ENCODE measurements around the gene MAPK8IP1. TPM values are rescaled to one million over a fixed set of nuclear protein-coding genes. Genes with fewer than 3 reads are reported as not detected.
"Not testable (repeated sequence)": the region's sequence is repeated elsewhere in the genome, so short reads cannot be mapped to it uniquely, and the experiment has no call there.

The MAPK8IP1 gene
- total RNA-seq, 1 experiment from 2014 or later = 3.0 TPM

DNA sequence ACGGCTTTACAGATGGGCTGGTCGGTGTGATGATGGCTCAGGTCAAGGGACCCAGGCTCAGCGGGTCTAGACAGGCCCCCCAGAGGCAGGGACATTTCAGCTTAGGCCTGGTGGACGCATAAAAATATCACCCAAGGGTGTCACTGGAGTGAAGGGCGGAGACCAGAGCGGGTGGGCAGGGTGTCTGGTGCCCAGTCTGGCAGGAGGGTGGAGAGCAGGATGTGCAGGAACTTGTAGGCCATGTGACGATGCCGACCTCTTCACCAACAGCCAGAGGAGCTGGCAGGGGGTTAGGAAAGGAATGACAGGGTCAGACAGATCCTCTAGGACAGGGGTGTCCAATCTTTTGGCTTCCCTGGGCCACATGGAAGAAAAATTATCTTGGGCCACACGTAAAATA, 4.5 kb downstream of the MAPK8IP1 start:
- no peak for DNase-seq (ENCODE audit: low read depth)

DNA sequence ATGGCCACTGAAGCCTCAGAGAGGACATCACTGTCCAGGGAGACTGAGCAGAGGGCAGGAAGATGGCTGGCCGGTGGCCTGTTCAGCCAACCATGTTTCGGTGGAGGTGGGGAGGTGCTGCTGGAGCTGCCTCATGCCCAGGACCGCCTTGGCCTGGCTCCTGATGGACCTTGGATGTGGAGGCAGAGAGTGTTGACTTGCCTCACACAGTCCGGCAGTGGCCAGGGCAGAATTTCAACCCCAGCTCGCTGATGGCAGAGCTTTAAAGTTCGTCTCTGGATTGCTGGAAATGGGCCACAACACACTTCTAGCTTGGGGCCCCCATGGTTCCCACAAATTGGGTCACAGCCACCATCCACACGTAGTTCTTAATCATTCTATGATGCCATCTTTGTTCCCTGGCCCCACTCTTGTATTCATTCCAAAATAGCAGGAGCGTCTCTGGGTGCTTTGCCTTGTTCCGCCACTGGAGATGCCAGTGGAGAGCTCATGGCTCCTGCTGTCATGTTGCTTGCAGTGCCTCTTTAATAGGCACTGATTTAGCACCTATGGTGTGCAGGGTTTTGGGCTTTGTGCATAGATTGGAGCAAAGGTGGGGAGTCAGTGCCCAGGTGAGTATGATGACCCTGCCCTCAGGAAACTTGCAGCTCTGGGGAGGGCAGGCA, 5.6 kb downstream of the MAPK8IP1 start:
- no peak for DNase-seq (ENCODE audit: low read depth)

DNA sequence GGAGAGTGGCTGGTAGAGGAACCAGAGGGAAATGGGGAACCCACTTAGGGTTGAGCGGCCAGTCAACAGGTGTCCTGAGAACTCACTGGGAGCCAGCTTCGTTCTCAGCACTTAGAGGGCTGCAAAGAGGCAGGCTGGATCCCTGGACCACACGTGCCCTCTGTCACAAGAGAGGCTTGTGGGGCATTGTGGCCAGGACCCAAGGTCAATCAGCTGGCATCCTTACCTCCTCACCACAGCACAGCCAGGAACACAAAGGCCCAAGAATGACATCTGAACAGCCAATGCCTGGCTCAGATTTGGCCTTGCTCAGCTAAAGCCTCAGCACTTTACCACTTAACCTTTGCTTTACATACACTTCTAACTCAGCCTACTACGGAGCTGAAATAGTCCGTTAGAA, 7.4 kb downstream of the MAPK8IP1 start:
- no peak for DNase-seq (ENCODE audit: low read depth)

DNA sequence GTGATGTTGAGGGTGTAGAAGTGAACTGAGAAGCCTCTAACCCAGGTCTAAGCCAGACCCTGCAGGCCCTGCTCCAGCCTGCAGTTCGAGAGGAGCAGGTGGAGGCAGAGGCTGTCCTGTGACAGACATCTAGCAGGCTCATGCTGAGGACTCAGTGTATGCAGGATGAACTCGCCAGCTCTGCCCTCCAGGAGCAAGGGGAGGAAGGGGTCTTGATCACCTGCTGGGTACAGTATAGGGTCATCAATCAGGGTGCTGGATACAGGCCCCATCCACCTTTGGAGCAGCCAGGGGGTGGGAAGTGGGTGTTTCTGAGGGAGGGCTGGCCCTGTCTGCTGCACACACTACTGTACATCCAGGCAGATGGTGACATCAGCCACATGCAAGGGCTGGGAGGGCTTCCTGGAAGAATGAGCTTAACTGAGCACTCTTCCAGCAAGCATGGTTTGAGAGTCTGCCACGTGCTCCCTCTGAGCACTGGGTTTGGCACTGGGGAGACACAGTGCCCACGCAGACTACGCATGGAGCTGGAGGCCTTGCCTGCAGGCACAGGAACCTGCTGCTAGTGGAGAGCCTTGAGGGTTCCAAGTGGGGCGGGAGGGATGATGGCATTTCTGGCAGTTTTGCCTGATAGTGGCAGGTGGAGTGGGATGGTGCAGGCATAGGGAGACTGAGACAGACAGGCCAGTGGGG, 9.2 kb downstream of the MAPK8IP1 start:
- no peak for DNase-seq (ENCODE audit: low read depth)

DNA sequence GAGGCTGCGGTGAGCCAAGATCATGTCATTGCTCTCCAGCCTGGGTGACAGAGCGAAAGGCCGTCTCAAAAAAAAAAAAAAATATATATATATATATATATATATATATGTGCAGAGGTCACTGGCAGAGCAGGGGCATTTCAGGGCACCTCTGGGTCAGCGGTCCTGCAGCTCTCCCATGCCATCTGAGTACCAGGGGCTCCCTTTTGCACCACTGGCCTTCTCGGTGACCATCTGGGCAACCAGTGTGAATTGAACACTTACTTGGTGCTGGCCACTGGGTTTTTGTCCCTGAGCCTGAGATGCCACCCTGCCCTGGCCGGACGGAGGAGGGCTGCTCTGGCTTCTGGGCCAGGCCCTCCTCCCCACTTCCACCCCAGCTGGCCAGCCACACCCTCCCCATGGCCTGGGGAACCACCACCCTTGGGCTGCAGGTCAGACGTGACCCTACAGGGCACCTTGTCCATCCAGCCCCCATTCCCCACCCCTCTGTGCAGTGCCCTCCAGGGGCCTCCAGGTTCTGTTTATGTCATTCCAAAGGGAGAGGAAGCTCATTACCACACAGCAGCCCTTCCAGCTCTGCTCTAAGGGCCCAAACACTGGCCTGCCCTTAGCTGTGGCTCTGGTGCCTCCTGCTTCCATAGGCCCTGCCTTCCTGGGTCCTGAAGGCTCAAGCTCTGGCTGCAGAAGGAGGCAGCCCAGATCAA, 10.3 kb downstream of the MAPK8IP1 start:
- no peak for DNase-seq (ENCODE audit: low read depth)

DNA sequence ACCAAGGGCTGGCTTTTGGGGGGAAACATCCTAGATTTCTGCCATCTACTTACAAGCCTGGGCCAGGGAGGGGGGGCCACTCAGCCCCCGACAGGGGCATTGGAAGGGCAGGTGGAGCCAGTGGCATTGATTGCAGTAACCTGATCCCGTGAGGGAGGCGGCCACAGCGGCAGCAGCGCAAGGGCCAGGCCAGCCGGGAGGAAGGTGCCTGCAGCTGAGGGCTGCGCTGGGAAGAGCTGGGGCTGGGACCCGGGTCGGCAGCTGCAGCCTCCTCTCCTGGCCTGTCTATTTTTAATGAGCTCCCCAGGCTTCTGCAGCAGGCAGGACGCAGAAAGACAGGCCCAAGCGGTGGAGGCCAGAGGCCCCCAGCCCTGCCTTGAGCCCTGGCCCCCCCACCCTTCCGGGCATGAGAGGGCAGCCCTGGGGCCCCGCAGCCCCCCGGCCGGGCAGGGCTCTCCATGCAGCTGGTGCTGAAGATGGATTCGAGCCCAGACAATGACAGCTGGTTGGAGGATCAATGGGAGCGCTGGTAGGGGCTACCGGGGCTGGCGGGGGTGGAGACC, 11.1 kb downstream of the MAPK8IP1 start:
- DNase-seq (ENCODE audit: low read depth) = no peak

DNA sequence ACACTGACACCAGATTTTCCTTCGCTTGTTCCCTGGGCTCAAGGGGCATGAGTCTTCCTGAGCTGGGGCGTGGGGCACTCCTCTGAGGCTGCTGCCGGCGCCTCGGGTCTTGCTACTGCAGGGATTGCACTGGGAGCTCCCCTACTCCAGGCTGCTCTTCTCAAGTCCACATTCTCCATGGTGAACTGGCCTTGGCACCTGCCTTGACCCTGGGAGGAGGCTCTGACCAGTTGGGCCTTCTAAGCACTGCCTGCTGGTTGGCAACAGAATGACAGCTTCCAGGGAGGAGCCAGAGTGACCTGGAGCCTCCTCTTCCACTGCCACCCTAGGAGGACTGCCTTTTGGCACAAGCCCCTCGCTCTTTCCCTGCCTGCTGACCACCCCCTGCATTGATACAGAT, 12.1 kb downstream of the MAPK8IP1 start:
- no peak for DNase-seq (ENCODE audit: low read depth)

DNA sequence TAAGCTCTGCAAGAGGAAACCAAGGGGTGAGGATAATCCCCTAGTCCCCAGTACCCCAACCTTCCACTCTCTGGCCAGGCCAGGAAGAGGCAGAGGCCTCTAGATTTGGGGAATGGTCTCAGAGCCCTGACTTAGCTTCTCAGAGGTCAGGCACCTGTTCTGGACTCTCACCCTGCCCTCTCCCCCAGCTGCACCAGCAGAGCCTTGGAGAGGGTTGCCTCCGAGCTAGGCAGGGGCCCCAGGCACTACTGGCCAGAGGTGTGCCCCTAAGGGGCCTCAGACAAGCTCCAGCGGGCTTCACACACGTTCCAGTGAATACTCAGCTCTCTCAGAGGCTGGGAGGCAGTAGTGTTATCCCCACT, 13.6 kb downstream of the MAPK8IP1 start:
- DNase-seq (ENCODE audit: low read depth) = no peak

DNA sequence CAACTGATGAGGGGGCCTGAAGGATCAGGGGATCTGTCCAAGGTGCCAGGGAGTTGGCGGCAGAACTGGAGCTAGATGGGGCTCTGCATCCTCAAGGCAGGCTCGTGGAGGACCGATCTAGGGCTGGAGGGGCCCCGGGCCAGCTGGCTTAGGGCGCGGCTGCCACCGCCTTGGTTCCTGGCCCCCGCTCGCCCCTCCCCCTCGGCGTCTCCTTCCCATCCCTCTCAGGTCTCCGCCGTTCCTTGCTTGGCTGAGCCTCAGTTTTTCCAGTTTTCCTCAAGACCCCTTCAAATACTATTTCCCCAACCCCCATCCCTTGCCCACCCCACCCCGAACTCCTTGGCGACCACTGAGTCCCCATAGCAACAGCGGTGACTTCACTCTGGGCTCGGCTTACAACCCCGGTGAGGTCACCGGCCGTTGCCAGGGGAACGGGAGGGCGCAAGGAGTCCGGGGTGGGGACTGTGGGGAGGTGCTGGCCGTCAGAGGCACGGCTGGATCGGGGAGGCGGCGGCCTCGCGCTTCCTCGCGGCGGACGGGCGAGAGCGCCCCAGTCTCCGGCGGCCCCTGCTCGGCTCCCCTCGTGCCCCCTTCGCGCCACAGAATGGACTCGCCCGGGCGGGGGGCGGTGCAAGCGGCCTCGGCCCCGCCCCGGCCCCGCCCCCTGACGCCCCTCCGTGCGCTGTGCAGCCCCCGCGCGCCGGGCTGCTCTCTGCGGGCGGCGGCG, 14.2 kb downstream of the MAPK8IP1 start:
- DNase-seq (ENCODE audit: low read depth) = peak; percentile 81

DNA sequence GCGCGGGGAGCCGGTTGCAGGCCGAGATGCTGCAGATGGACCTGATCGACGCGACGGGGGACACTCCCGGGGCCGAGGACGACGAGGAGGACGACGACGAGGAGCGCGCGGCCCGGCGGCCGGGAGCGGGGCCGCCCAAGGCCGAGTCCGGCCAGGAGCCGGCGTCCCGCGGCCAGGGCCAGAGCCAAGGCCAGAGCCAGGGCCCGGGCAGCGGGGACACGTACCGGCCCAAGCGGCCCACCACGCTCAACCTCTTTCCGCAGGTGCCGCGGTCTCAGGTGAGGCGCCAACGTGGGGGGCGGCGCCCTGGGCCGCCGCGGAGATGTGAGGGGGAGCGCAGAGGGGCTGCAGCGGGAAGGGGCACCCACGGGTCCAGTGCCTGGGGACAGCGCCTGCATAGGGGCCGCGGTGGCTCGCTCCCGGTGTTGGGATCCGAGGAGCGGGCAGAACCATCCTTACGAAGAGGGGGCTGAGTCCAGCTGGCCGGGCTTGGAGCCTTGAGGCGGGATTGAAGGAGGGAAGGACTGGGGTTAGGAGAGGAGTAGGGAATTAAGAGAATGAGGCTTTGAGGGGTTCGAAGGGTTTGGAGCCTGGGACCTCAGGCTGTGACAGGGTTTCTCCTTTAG, 14.8 kb downstream of the MAPK8IP1 start:
- peak; percentile 13 for DNase-seq (ENCODE audit: low read depth)

DNA sequence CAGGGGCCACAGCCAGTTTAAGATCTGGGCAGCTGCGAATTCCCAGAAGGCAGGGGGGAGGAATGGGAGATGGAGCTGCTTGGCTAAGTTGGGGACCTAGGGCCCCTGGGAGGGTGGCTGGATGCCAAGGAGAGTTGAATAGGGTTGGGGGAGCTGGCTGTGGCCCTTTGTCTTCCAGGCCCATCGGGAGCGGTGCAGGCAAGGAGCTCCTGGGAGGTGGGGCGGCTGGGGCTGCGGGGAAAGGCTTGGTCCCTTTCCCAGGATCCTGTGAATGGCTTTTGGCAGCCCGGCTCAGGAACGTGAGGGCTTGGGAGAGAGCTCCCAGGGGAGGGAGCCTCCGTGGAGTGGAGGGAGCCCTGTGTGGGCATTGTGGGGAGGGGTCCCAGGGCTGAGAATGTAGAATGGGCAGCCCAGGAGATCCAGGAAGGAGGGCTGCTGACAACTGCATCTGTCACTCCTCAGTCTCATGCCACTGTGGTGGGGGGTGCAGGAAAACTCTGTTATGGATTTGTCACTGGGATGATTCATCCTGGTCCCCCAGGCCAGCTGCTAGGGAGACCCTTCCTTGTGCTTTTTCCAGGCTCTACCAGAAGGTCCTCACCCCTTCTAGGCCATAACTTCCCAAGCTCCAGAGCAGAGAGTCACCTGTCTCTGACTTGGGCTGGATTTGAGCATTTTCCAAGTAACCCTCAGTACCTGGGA, 15.6 kb downstream of the MAPK8IP1 start:
- no peak for DNase-seq (ENCODE audit: low read depth)

DNA sequence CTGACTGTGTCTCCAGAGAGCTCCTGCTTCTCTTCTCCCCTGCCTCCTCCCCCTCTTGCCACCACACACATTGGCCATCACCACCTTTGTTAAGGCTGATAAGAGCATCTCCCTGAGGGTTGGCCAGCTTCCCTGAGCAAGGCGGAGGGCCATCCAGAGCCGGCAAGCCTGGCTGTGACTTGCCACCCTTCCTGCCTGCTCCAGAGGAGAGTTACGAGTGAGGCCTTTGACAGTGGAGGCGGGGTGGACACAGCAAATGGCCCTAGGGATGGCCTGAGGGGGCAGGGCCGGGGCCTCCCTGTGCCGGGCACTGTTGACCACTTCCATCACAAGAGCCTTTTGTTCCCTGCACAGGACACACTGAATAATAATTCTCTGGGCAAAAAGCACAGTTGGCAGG, 16.2 kb downstream of the MAPK8IP1 start:
- no peak for DNase-seq (ENCODE audit: low read depth)

DNA sequence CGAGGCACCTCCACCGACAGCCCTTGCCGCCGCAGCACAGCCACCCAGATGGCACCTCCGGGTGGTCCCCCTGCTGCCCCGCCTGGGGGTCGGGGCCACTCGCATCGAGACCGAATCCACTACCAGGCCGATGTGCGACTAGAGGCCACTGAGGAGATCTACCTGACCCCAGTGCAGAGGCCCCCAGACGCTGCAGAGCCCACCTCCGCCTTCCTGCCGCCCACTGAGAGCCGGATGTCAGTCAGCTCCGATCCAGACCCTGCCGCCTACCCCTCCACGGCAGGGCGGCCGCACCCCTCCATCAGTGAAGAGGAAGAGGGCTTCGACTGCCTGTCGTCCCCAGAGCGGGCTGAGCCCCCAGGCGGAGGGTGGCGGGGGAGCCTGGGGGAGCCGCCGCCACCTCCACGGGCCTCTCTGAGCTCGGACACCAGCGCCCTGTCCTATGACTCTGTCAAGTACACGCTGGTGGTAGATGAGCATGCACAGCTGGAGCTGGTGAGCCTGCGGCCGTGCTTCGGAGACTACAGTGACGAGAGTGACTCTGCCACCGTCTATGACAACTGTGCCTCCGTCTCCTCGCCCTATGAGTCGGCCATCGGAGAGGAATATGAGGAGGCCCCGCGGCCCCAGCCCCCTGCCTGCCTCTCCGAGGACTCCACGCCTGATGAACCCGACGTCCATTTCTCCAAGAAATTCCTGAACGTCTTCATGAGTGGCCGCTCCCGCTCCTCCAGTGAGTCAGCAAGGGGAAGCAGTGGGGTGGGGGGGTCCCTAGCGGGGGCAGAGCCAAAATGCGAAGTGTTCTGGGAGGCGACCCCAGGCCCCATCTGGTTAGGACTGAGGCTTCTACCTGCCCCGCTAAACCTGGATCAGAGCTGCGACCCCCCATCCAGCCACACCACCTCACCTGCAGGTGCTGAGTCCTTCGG, 17.3 kb downstream of the MAPK8IP1 start:
- DNase-seq (ENCODE audit: low read depth) = no peak

DNA sequence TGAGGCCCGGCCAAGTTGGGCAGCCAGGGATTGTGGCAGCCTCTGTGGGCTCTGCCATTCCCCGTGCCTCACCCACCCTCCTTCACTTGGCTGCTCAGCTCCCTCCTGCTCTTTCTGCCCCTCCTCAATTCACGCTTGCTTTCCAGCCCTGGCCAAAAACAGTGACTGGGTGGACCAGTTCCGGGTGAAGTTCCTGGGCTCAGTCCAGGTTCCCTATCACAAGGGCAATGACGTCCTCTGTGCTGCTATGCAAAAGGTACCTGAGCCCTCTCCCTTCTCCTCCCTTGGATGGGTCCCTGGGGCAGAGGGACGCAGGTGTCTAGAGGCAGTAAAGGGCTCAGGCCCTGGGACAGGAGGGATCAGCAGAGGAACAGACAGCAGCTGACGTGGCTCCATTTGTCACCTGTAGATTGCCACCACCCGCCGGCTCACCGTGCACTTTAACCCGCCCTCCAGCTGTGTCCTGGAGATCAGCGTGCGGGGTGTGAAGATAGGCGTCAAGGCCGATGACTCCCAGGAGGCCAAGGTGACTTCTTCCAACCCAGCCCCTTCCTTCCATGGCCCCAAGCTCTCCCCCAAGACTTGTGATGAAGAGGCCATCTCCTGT, 19.0 kb downstream of the MAPK8IP1 start:
- no peak for DNase-seq (ENCODE audit: low read depth)

DNA sequence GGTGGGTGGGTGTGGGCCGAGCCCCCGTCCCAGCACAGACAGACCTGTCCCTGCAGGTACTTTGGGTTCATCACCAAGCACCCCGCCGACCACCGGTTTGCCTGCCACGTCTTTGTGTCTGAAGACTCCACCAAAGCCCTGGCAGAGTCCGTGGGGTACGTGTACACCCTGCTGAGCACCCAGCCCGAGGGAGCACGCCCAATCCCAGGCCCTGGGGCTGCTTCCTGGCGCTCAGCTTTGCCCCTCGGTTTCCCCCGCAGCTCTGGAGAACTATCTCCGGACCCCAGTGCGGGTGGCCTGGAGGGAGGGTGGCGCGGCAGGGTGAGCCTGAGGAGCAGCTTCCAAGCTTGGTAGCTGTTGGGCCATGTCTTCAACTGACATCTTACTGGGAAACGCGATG, 19.6 kb downstream of the MAPK8IP1 start:
- DNase-seq (ENCODE audit: low read depth) = no peak

DNA sequence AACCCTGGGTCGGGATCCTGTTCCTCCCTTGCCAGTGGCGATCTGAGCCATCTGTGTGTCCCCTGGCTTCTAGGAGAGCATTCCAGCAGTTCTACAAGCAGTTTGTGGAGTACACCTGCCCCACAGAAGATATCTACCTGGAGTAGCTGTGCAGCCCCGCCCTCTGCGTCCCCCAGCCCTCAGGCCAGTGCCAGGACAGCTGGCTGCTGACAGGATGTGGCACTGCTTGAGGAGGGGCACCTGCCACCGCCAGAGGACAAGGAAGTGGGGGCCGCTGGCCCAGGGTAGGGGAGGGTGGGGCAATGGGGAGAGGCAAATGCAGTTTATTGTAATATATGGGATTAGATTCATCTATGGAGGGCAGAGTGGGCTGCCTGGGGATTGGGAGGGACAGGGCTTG, 20.1 kb downstream of the MAPK8IP1 start:
- not testable (repeated sequence) for DNase-seq (ENCODE audit: low read depth)

DNA sequence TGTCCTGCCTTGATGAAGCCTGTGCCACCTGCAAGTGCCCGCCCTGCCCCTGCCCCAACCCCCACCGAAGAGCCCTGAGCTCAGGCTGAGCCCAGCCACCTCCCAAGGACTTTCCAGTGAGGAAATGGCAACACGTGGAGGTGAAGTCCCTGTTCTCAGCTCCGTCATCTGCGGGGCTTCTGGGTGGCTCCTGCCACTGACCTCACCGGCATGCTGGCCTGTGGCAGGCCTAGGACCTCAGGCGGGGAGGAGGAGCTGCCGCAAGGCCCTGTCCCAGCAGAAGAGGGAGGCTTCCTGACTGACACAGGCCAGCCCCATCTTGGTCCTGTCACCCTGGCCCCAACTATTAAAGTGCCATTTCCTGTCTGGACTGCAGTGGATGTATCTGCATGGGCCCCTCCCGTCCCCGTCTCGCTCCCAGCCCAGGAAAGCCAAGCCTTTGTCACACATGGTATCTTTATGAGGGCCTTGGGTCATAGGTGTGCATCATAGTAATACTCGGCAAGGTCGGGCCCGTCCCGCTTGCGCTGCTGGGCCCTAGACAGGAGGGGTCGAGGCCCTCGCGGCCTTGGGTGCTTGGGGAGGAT, 20.7 kb downstream of the MAPK8IP1 start:
- DNase-seq (ENCODE audit: low read depth) = no peak

DNA sequence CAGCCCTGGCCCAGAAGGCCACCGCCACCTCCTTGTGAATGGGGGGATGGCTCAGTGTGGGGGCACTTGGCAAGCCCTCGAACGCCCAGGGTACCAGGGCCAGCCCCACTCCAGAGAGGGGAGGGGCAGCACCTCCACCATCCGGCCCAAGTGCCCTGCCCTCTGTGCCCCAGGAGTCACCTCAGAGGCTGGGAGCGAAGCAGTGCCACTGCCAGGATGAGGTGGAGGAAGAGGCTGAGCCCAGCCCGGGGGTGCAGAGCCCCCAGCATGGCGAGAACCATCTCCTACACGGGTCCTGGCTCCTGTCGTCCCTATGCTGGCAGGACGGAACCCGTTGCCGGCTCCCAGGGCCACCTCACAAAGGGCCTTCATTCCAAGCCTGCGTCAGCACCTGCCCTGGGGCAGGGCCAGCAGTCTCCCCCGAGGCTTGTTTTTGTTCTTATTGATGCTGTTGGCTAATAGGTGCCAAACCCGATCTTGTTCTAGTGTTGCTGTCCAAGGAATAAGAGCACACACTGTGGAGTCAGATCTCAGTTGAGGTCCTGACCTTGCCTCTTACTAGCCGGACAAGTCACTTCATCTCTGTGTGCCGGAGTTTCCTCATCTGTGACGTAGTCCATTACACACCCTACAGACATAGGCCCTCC, 21.6 kb downstream of the MAPK8IP1 start, which contains the start of gene FREY1:
Gene FREY1 (minus strand): TSS at position 307 of the 647 bp plus-strand sequence. CDS start 26 bp downstream, at position 281.
- no peak for DNase-seq (ENCODE audit: low read depth)
